Ascending aorta (tissue), 2 donors: ENCODE data around the gene CPN1. TPM values are rescaled to one million over a fixed set of nuclear protein-coding genes. Genes with fewer than 3 reads are reported as not detected.
"Not testable (repeated sequence)": the region's sequence is repeated elsewhere in the genome, so short reads cannot be mapped to it uniquely, and the experiment has no call there.

Source experiments
- DNase-seq, 2 donors: peaks; one replicate each; pipeline ENCODE4 v3.0.0-alpha.2; 2019; ENCODE audit warnings: low spot score in 2 of 2
- H3K27ac ChIP-seq, 2 donors: fragments of 200-600 bp; sonication (generic); one replicate each; pipeline ENCODE4 v1.5.1; 2016 to 2017; ENCODE audit warnings: mild to moderate bottlenecking in 1 of 2
- H3K27me3 ChIP-seq: fragments of 200-600 bp; sonication (generic); one replicate; pipeline ENCODE4 v1.5.1; 2017
- H3K36me3 ChIP-seq, 2 donors: fragments of 200-600 bp; sonication (generic); one replicate each; pipeline ENCODE4 v1.5.1; 2016
- H3K4me1 ChIP-seq, 2 donors: fragments of 200-600 bp; sonication (generic); one replicate each; pipeline ENCODE4 v1.5.1; 2016 to 2017; ENCODE audit warnings: mild to moderate bottlenecking in 1 of 2
- H3K4me3 ChIP-seq, 2 donors: fragments of 200-600 bp; sonication (generic); one replicate each; pipeline ENCODE4 v1.5.1; 2016 to 2017; ENCODE audit warnings: mild to moderate bottlenecking in 1 of 2
- H3K9me3 ChIP-seq, 2 donors: fragments of 200-600 bp; sonication (generic); one replicate each; pipeline ENCODE4 v1.5.1; 2016
- CTCF ChIP-seq, 3 experiments: fragments of 200-600 bp in 2 of 3; fragments of 450-650 bp in 1 of 3; sonication (generic) in 2 of 3; IDR thresholded peaks; one replicate each; pipeline ENCODE4 v1.5.1; 2016 to 2019; ENCODE audit warnings: antibody characterized with exemption in 3 of 3, mild to moderate bottlenecking in 1 of 3, moderate library complexity in 1 of 3
- intact Hi-C: fragments of 100-400 bp; cut with DNase I; formaldehyde crosslinking; loops from one replicate; pipeline ENCODE4 v1.15.1; 2023
- total RNA-seq: library from RNA; depleted of rRNA; stranded (reverse); fragments of >200 nt; gene quantifications from one replicate; pipeline ENCODE4 v1.1.0, GENCODE V29; 2016

Gene CPN1
- total RNA-seq, result not detected

- H3K27me3 ChIP-seq, result no peaks in the 10 kb centered on the region
- no peaks in the 10 kb centered on the region for H3K4me1 ChIP-seq
- H3K27ac ChIP-seq, result no peak within 1 kb of the TSS
- H3K36me3 ChIP-seq, result no peaks in the 10 kb centered on the region
- no peak for DNase-seq
- no peak for TF ChIP-seq CTCF (IDR thresholded peaks at IDR 0.05)
- no peaks in the 10 kb centered on the region for H3K9me3 ChIP-seq
- H3K4me3 ChIP-seq, result no peak within 1 kb of the TSS
- intact Hi-C loops, result no loop called here
These were observed at the start of gene CPN1 for GRCh38 chr10:100081075-100082001. CPN1 (minus strand) TSS chr10:100081869; CDS start chr10:100081625, 244 bp downstream.

- Histone ChIP-seq H3K27ac (no peak overlapping the region), H3K36me3 (no peaks in the 10 kb centered on the region), H3K9me3 (no peaks in the 10 kb centered on the region), H3K27me3 (no peaks in the 10 kb centered on the region), H3K4me3 (no peak overlapping the region), H3K4me1 (no peaks in the 10 kb centered on the region)
- intact Hi-C loops, result no loop called here
- DNase-seq, result no peak
- no peak for TF ChIP-seq CTCF (IDR thresholded peaks at IDR 0.05)
These were observed 49.2 kb upstream of the CPN1 start for GRCh38 chr10:100130831-100131230.

- H3K27me3 ChIP-seq, result no peaks in the 10 kb centered on the region
- intact Hi-C loops, result no loop called here
These were observed 47.8 kb upstream of the CPN1 start for GRCh38 chr10:100129424-100129823.

GRCh38 chr10:100128951-100129350 lies 47.3 kb upstream of the CPN1 start:
- Histone ChIP-seq H3K27ac (no peak overlapping the region), H3K4me3 (no peak overlapping the region), H3K36me3 (no peaks in the 10 kb centered on the region), H3K27me3 (no peaks in the 10 kb centered on the region), H3K4me1 (no peaks in the 10 kb centered on the region), H3K9me3 (no peaks in the 10 kb centered on the region)
- no peak for DNase-seq
- no peak for TF ChIP-seq CTCF (IDR thresholded peaks at IDR 0.05)
- intact Hi-C loops, result no loop called here

More at GRCh38 chr10:100129424-100129823, 47.8 kb upstream of the CPN1 start:
- Histone ChIP-seq H3K4me3 (no peak overlapping the region), H3K27ac (no peak overlapping the region), H3K9me3 (no peaks in the 10 kb centered on the region), H3K36me3 (no peaks in the 10 kb centered on the region), H3K4me1 (no peaks in the 10 kb centered on the region)
- no peak for TF ChIP-seq CTCF (IDR thresholded peaks at IDR 0.05)
- no peak for DNase-seq

- intact Hi-C loops, DNase-seq, H3K9me3 ChIP-seq, H3K4me3 ChIP-seq, H3K27me3 ChIP-seq, H3K36me3 ChIP-seq, H3K4me1 ChIP-seq, H3K27ac ChIP-seq: not testable (repeated sequence)
These were observed 43.7 kb upstream of the CPN1 start for GRCh38 chr10:100125335-100125734.

GRCh38 chr10:100124097-100124496 lies 42.4 kb upstream of the CPN1 start:
- DNase-seq, result no peak
- no peaks in the 10 kb centered on the region for H3K9me3 ChIP-seq
- no peak overlapping the region for H3K4me3 ChIP-seq
- intact Hi-C loops, result no loop called here
- TF ChIP-seq CTCF (IDR thresholded peaks at IDR 0.05), result no peak
- H3K27ac ChIP-seq, result no peak overlapping the region
- no peaks in the 10 kb centered on the region for H3K36me3 ChIP-seq
- no peaks in the 10 kb centered on the region for H3K27me3 ChIP-seq
- no peaks in the 10 kb centered on the region for H3K4me1 ChIP-seq
